Adrenal gland (tissue), 12 donors: Measurements from ENCODE around the gene SNED1. TPM values are rescaled to one million over a fixed set of nuclear protein-coding genes. Genes with fewer than 3 reads are reported as not detected.

Source experiments
- DNase-seq, 7 donors: peaks; one replicate each; pipeline ENCODE4 v3.0.0-alpha.2; 2019 to 2020
- H3K27ac ChIP-seq, 5 donors: fragments of 200-600 bp; sonication (generic) in 4 of 5; 1 replicate in 3 of 5; 2 replicates in 2 of 5; pipeline versions ENCODE4 v1.5.1 to v1.8.0; 2016 to 2020; ENCODE audit warnings: mild to moderate bottlenecking in 1 of 5
- H3K27me3 ChIP-seq: fragments of 200-600 bp; 2 replicates; pipeline ENCODE4 v1.8.0; 2021
- H3K36me3 ChIP-seq, 2 donors: fragments of 200-600 bp; replicated peaks in 1 of 2; 1 replicate in 1 of 2; 2 replicates in 1 of 2; pipeline versions ENCODE4 v1.5.1 to v1.8.0; 2018 to 2022
- H3K4me1 ChIP-seq, 2 donors: fragments of 200-600 bp; replicated peaks in 1 of 2; 1 replicate in 1 of 2; 2 replicates in 1 of 2; pipeline versions ENCODE4 v1.5.1 to v1.8.0; 2018 to 2021
- H3K4me3 ChIP-seq, 4 donors: fragments of 200-600 bp; sonication (generic) in 3 of 4; one replicate each; pipeline ENCODE4 v1.5.1; 2016 to 2018
- H3K9me3 ChIP-seq, 3 donors: fragments of 200-600 bp; sonication (generic) in 1 of 3; replicated peaks in 1 of 3; 1 replicate in 2 of 3; 2 replicates in 1 of 3; pipeline versions ENCODE4 v1.5.1 to v1.8.0; 2016 to 2021
- POLR2A ChIP-seq, 2 donors: fragments of 450-650 bp; IDR thresholded peaks; one replicate each; pipeline ENCODE4 v1.6.1; 2017; ENCODE audit warnings: antibody characterized with exemption in 2 of 2, mild to moderate bottlenecking in 2 of 2, moderate library complexity in 1 of 2
- WGBS, 4 donors: extraction: QIAGEN DNeasy Blood & Tissue Kit in 2 of 4; methylation state at CpG; one replicate each; pipeline versions ENCODE4 v1.1.5 to v1.1.7; 2013 to 2017; 5-methylcytosine and 5-hydroxymethylcytosine counted together
- intact Hi-C, 2 donors: fragments of 100-400 bp; cut with DNase I; formaldehyde crosslinking; loops; one replicate each; pipeline versions ENCODE4 v1.14.1 to v1.15.0; 2022 to 2023
- polyA plus RNA-seq, 3 donors: library from polyadenylated mRNA; stranded (reverse); fragments of 200-250 nt in 2 of 3; fragments of 350-450 nt in 1 of 3; fragmentation: Illumina TruSeq in 1 of 3; extraction: RNeasy Lipid Tissue Mini Kit (QIAGEN cat#74804) in 1 of 3; gene quantifications; one replicate each; pipeline ENCODE4 v1.2.3, GENCODE V29; 2013 to 2014
- total RNA-seq, 9 donors: library from RNA; depleted of rRNA in 4 of 9; stranded (reverse); fragments of >200 nt in 4 of 9; fragments of 120-200 nt in 1 of 9; fragmentation: NEBNext Ultra II Directional in 1 of 9; extraction: Animal tissue kit (Norgen Biotek cat#: 25700) in 1 of 9; gene quantifications; one replicate each; pipeline versions ENCODE4 v1.1.0 to v1.2.4, GENCODE V29; 2013 to 2023
- TF ChIP-seq, protein P1 (sequence below), 6 experiments: fragments of 450-650 bp in 4 of 6; fragments of 200-600 bp in 2 of 6; sonication (generic) in 1 of 6; IDR thresholded peaks; 1 replicate in 5 of 6; 2 replicates in 1 of 6; pipeline versions ENCODE4 v1.5.1 to v1.8.0; 2016 to 2021; ENCODE audit warnings: antibody characterized with exemption in 6 of 6, mild to moderate bottlenecking in 2 of 6, moderate library complexity in 1 of 6
- donor health status: healthy with polysubstance abuse.
- donor health status: Bipolar disorder and iron deficiency.
- donor health status: DM: yes; HTN: yes; CAD: no.
- donor health status: DM: no; HTN: no; CAD: no.
- donor health status: DM: no; HTN: no; CAD: no.
- donor health status: DM: yes; HTN: yes; CAD: no.

SNED1 gene
- total and polyA plus RNA-seq, 12 donors: 3.1 to 59.5 (median 22.9) TPM

DNA sequence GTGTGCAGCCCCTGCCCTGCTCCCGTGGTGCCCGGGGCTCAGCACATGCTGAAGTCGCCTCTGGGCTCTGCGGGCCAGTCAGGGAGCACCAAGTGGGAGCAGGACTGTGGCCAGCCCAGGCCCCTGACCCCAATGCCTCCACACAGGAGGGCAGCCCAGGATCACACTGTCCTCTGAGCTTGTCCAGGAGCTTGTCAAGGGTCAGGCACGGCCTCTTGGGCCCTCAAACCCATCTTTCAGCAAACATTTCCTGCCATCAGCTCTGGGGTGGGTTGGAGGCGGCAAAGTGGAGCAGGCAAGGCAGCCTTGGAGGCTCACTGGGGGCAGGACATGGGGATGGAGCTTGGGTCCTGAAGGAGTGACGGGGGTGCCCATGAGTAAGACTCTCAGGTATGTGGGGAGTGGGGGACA, 10.3 kb downstream of the SNED1 start:
- TF ChIP-seq POLR2A (IDR thresholded peaks at IDR 0.05): no peak
- TF ChIP-seq, protein P1, sequence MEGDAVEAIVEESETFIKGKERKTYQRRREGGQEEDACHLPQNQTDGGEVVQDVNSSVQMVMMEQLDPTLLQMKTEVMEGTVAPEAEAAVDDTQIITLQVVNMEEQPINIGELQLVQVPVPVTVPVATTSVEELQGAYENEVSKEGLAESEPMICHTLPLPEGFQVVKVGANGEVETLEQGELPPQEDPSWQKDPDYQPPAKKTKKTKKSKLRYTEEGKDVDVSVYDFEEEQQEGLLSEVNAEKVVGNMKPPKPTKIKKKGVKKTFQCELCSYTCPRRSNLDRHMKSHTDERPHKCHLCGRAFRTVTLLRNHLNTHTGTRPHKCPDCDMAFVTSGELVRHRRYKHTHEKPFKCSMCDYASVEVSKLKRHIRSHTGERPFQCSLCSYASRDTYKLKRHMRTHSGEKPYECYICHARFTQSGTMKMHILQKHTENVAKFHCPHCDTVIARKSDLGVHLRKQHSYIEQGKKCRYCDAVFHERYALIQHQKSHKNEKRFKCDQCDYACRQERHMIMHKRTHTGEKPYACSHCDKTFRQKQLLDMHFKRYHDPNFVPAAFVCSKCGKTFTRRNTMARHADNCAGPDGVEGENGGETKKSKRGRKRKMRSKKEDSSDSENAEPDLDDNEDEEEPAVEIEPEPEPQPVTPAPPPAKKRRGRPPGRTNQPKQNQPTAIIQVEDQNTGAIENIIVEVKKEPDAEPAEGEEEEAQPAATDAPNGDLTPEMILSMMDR (IDR thresholded peaks at IDR 0.05): no peak
- H3K36me3 ChIP-seq: no peaks in the 10 kb centered on the region
- peak in 2 of 7 donors; percentile 16 to 35 for DNase-seq
- peaks cover 0 to 13% (median 8%) of the 10 kb centered on the region in 3 donors for H3K9me3 ChIP-seq
- no peak overlapping the region for H3K4me3 ChIP-seq
- H3K27ac ChIP-seq: peak overlapping the region in 1 of 5 donors; percentile 25
- H3K4me1 ChIP-seq: peaks cover 16 to 27% of the 10 kb centered on the region in 2 donors
- H3K27me3 ChIP-seq: no peaks in the 10 kb centered on the region
- intact Hi-C loops: no loop called here
- 92 to 100% (median 94%) methylated on average over 2 to 7 of the region's 7 CpGs for WGBS, 4 donors

DNA sequence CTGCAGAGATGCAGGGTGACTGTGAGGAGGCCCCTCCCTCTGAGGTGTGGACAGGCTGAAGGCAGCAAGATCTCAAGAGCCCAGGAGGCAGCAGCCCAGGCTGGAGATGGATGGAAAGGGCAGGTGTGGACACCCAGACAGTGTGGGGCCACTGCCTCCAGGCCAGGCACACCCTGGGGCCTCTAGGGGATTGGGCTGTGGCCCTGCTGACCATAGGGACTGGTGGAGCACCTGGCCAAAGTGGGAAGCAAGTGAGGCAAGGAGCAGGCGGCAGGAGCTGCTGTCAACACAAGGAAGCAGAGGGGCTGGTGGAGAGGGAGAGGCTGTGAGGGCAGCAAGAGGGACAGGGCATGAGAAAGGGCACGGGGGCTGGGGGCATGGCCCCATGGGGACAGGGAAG, 10.8 kb downstream of the SNED1 start:
- Histone ChIP-seq H3K4me3 (no peak overlapping the region), H3K36me3 (no peaks in the 10 kb centered on the region), H3K27ac (peak overlapping the region in 4 of 5 donors; percentile 11 to 84 (median 69)), H3K27me3 (no peaks in the 10 kb centered on the region), H3K9me3 (peaks cover 0 to 9% (median 5%) of the 10 kb centered on the region in 3 donors), H3K4me1 (peaks cover 16 to 27% of the 10 kb centered on the region in 2 donors)
- intact Hi-C loops: no loop called here
- DNase-seq: peak in 2 of 7 donors; percentile 20 to 43
- WGBS, 4 donors: 80 to 100% (median 93%) methylated on average over 2 of the region's 2 CpGs
- no peak for TF ChIP-seq POLR2A (IDR thresholded peaks at IDR 0.05)
- TF ChIP-seq, protein P1 (IDR thresholded peaks at IDR 0.05): no peak

GRCh38 chr2:241009601-241010530, 11.4 kb downstream of the SNED1 start:
- 2 to 8% (median 5%) methylated on average over 17 to 28 of the region's 28 CpGs for WGBS, 4 donors
- Histone ChIP-seq H3K9me3 (peaks cover 0 to 4% (median 0%) of the 10 kb centered on the region in 3 donors), H3K27me3 (no peaks in the 10 kb centered on the region), H3K27ac (peak overlapping the region in 4 of 5 donors; percentile 11 to 84 (median 69)), H3K36me3 (no peaks in the 10 kb centered on the region), H3K4me3 (peak overlapping the region in 2 of 4 donors; percentile 8 to 54), H3K4me1 (peaks cover 16 to 27% of the 10 kb centered on the region in 2 donors)
- intact Hi-C loops: no loop called here
- TF ChIP-seq POLR2A (IDR thresholded peaks at IDR 0.05): no peak
- TF ChIP-seq, protein P1 (IDR thresholded peaks at IDR 0.05): peak in 4 of 6 experiments; percentile 17 to 39 (median 32)
- DNase-seq: peak; percentile 26 to 81 (median 66)

DNA sequence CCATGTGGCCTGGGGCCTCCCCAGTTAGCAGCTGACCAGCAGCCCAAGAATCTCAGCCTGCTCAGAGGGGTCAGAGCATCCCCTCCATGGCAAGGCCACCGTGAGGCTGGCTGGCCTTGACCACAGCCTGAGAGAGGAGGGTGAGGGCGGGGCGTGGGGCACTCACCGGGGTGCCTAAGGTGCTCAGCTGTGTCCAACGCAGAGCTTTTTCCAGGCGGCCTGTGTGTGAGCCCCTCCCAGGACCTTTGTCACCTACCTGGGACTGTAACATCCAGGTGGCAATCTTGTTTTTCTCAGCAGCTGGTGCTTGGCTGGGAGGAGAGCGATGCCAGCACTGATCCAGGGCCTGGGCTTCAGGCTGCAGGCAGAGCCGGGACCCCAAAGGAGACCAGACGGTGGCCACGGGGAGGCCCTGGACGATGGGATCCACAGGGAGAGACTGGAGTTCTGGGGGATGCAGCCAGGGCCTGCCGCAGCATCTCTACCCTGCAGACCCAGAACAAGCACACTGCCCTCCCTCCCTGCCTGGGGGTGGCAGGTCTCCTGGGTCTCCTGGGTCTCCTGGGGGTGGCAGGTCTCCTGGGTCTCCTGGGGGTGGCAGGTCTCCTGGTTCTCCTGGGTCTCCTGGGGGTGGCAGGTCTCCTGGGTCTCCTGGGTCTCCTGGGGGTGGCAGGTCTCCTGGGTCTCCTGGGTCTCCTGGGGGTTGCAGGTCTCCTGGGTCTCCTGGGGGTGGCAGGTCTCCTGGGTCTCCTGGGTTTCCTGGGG, 12.3 kb downstream of the SNED1 start:
- intact Hi-C loops: no loop called here

More for the DNA sequence above, 12.3 kb downstream of the SNED1 start:
- 36 to 100% (median 61%) methylated on average over 2 to 12 of the region's 12 CpGs for WGBS, 4 donors
- H3K4me1 ChIP-seq: peaks cover 16 to 27% of the 10 kb centered on the region in 2 donors
- H3K27me3 ChIP-seq: no peaks in the 10 kb centered on the region
- H3K27ac ChIP-seq: peak overlapping the region in 3 of 5 donors; percentile 67 to 84 (median 71)
- H3K4me3 ChIP-seq: peak overlapping the region in 1 of 4 donors; percentile 54
- no peak for TF ChIP-seq POLR2A (IDR thresholded peaks at IDR 0.05)
- TF ChIP-seq, protein P1 (IDR thresholded peaks at IDR 0.05): no peak
- H3K36me3 ChIP-seq: no peaks in the 10 kb centered on the region
- DNase-seq: peak in 2 of 7 donors; percentile 14 to 38
- no peaks in the 10 kb centered on the region for H3K9me3 ChIP-seq
